OCI-LY3 (cell line): Measurements from ENCODE around the gene PROB1.

Experiments
- H2AFZ ChIP-seq: fragments of 200-600, 300-600 bp; shearing (Covaris generic); 2 replicates; pipeline ENCODE4 v1.6.0; 2014; ENCODE audit warnings: antibody characterized with exemption, low read depth, low read length
- H3K27ac ChIP-seq: fragments of 200-600, 300-600 bp; sonication (generic); 2 replicates; pipeline ENCODE4 v1.5.1; 2014; ENCODE audit warnings: mild to moderate bottlenecking, low read length, moderate library complexity, mixed read lengths
- H3K27me3 ChIP-seq: fragments of 200-600, 300-600 bp; sonication (generic); 2 replicates; pipeline ENCODE4 v1.6.1; 2014; ENCODE audit warnings: low read depth, low read length, mixed read lengths
- H3K36me3 ChIP-seq: fragments of 200-600, 300-600 bp; sonication (generic); replicated peaks from 2 replicates; pipeline ENCODE3; 2014; ENCODE audit warnings: low read depth, low read length, mixed read lengths
- H3K4me1 ChIP-seq: fragments of 300-600, 200-600 bp; sonication (generic); 2 replicates; pipeline ENCODE4 v1.6.1; 2014; ENCODE audit warnings: low read length, mixed read lengths
- H3K4me2 ChIP-seq: fragments of 200-600, 300-600 bp; sonication (generic); 2 replicates; pipeline ENCODE4 v1.6.1; 2014; ENCODE audit warnings: low read length, mixed read lengths
- H3K4me3 ChIP-seq: fragments of 300-600, 200-600 bp; sonication (generic); 2 replicates; pipeline ENCODE4 v1.5.1; 2014; ENCODE audit warnings: antibody characterized with exemption, mild to moderate bottlenecking, low read length, moderate library complexity
- H3K79me2 ChIP-seq: fragments of 300-600, 200-600 bp; shearing (Covaris generic); 2 replicates; pipeline ENCODE4 v1.6.1; 2014; ENCODE audit warnings: mild to moderate bottlenecking, low read length, mixed read lengths
- H3K9ac ChIP-seq: fragments of 300-600, 200-600 bp; shearing (Covaris generic); 2 replicates; pipeline ENCODE4 v1.6.0; 2014; ENCODE audit warnings: mild to moderate bottlenecking, low read length, moderate library complexity
- H3K9me3 ChIP-seq: fragments of 200-600, 300-600 bp; shearing (Covaris generic); 2 replicates; pipeline ENCODE4 v1.6.1; 2014; ENCODE audit warnings: low read length, mixed read lengths; ENCODE audit not compliant: insufficient read depth
- H4K20me1 ChIP-seq: fragments of 200-600, 300-600 bp; sonication (generic); 2 replicates; pipeline ENCODE4 v1.6.1; 2016; ENCODE audit warnings: low read length, mixed read lengths; ENCODE audit not compliant: insufficient read depth
- EZH2phosphoT487 ChIP-seq: fragments of 200-600 bp; shearing (Covaris generic); IDR thresholded peaks from 2 replicates; pipeline ENCODE4 v1.6.1; 2018; ENCODE audit warnings: antibody characterized with exemption, mixed run types, low read depth
- TF ChIP-seq, protein P1 (sequence below): fragments of 200-600, 300-600 bp; sonication (generic); IDR thresholded peaks from 2 replicates; pipeline ENCODE4 v1.5.1; 2014; ENCODE audit warnings: antibody characterized with exemption, low read length, low read depth

PROB1 gene

DNA sequence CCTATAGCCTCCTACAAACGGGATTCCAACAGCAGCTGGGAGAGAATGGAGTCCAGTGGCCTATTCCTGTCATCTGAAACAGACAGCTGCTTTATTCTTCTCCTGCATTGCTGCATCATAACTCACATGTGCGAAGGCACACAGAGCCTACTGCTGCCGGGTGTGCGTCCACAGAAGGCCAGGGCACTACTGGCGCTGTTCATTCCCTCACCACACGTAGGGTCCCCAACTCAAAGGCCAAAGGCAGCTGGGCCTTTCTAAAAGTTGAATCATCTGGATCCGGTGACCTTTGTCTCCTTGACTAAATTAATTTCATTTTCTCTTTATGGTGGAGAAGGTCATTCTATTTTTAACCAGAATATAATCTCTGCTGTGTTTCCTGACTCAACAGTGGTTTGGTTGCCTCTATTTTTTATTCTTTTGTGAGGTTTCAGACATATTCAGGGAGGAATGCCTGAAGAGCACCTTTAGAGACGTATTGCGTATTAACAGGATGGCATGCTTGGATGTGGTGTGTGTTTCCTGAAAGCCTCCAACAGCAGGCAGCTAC, 19.8 kb upstream of the PROB1 start:
- H3K4me2 ChIP-seq, result no peak overlapping the region
- no peaks in the 10 kb centered on the region for H3K9me3 ChIP-seq
- no peaks in the 10 kb centered on the region for H3K36me3 ChIP-seq
- no peaks in the 10 kb centered on the region for H3K27me3 ChIP-seq
- no peak overlapping the region for H3K9ac ChIP-seq
- H4K20me1 ChIP-seq, result no peaks in the 10 kb centered on the region
- no peaks in the 10 kb centered on the region for H3K79me2 ChIP-seq
- H2AFZ ChIP-seq, result no peak overlapping the region
- H3K4me3 ChIP-seq, result no peak overlapping the region
- H3K27ac ChIP-seq, result no peak overlapping the region
- H3K4me1 ChIP-seq, result peaks cover 7% of the 10 kb centered on the region
- TF ChIP-seq, protein P1, sequence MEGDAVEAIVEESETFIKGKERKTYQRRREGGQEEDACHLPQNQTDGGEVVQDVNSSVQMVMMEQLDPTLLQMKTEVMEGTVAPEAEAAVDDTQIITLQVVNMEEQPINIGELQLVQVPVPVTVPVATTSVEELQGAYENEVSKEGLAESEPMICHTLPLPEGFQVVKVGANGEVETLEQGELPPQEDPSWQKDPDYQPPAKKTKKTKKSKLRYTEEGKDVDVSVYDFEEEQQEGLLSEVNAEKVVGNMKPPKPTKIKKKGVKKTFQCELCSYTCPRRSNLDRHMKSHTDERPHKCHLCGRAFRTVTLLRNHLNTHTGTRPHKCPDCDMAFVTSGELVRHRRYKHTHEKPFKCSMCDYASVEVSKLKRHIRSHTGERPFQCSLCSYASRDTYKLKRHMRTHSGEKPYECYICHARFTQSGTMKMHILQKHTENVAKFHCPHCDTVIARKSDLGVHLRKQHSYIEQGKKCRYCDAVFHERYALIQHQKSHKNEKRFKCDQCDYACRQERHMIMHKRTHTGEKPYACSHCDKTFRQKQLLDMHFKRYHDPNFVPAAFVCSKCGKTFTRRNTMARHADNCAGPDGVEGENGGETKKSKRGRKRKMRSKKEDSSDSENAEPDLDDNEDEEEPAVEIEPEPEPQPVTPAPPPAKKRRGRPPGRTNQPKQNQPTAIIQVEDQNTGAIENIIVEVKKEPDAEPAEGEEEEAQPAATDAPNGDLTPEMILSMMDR, result no peak
- no peak for TF ChIP-seq EZH2phosphoT487

DNA sequence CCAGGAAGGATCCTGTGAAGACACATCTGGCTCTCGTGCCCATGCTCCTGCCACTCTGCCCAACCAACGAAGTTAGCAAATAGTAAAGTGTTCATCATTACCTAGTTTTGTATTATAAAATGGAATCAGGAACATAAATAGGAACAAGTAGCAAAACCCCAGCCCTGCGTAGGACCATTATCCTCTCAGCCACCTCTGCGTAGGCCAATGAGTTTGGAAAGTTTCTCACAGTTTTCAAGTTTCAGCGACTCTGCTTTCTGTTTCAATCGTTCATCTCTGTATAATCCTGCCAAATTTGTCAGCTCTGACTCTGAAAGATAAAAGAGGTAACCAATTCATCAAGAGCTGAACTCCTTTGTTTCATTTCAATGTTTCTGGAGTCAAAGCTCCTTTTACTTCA, 19.1 kb upstream of the PROB1 start:
- H3K27me3 ChIP-seq, result no peaks in the 10 kb centered on the region
- no peak overlapping the region for H3K4me3 ChIP-seq
- H4K20me1 ChIP-seq, result no peaks in the 10 kb centered on the region
- no peaks in the 10 kb centered on the region for H3K36me3 ChIP-seq
- no peak overlapping the region for H3K27ac ChIP-seq
- H3K79me2 ChIP-seq, result no peaks in the 10 kb centered on the region
- H3K9ac ChIP-seq, result no peak overlapping the region
- TF ChIP-seq, protein P1, result no peak
- TF ChIP-seq EZH2phosphoT487, result no peak
- no peaks in the 10 kb centered on the region for H3K9me3 ChIP-seq
- peaks cover 14% of the 10 kb centered on the region for H3K4me1 ChIP-seq
- no peak overlapping the region for H3K4me2 ChIP-seq
- H2AFZ ChIP-seq, result no peak overlapping the region

DNA sequence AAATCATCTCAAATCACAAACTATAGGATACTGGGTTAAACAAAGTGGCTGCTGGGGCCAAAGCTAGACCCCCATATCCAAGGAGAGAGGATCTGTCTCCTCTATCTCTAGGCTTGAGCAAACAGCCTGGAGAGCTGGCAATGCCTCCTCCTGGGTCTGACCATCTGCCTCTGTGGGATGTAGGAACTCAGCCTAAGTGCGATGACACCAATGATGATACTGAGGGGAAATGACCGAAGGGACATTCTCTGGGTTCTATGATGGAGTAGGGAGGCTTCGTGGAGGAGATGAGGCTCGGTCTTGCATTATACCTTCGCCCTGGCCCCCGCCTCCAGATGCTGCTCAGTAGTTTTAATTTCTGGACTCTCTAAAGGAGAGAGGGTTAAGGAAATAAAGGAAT, 18.2 kb upstream of the PROB1 start:
- H3K9me3 ChIP-seq, result no peaks in the 10 kb centered on the region
- H3K36me3 ChIP-seq, result no peaks in the 10 kb centered on the region
- TF ChIP-seq EZH2phosphoT487, result no peak
- TF ChIP-seq, protein P1, result no peak
- H3K4me3 ChIP-seq, result no peak overlapping the region
- no peaks in the 10 kb centered on the region for H3K79me2 ChIP-seq
- H3K27ac ChIP-seq, result no peak overlapping the region
- no peak overlapping the region for H2AFZ ChIP-seq
- H4K20me1 ChIP-seq, result no peaks in the 10 kb centered on the region
- H3K4me1 ChIP-seq, result peaks cover 21% of the 10 kb centered on the region
- no peak overlapping the region for H3K4me2 ChIP-seq
- no peak overlapping the region for H3K9ac ChIP-seq
- H3K27me3 ChIP-seq, result no peaks in the 10 kb centered on the region

DNA sequence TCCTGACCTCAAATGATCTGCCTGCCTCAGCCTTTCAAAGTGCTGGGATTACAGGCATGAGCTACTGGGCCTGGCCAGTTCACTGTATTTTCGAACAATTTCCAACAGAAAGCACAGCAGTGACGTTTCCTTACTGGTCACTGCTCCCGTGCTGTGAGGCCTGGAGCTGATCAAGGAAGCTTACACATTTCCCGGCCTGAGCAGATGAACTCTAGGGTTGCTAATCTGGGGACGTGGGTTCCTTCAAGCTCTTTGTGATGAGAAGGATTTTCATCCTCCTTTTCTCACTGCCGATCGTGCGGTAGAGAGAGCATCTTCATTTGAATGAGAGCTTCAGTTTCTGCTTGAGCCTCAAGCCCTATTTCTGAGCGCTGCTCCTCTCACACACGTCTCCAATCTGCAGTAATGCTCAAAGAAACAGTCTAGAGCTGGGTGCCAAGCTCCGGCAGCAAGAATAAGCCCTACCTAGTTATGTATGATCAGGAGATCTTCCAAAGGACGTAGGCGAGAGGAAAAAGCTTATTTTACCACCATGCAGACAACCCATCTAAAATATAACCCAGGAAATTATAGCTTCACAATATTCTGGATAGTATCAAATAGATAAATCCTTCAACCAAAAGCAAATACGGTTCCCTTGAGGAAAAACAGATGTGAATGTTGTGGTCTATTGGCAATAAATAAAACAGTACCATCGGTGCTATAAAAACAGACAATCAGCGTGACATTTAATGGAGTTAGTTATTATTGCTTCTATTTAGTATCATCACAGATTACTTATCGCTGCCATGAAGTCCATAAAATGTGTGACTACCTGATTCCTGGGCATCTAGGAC, 16.3 kb upstream of the PROB1 start:
- Histone ChIP-seq H3K27me3 (no peaks in the 10 kb centered on the region), H2AFZ (no peak overlapping the region), H3K79me2 (no peaks in the 10 kb centered on the region), H3K36me3 (no peaks in the 10 kb centered on the region), H3K27ac (no peak overlapping the region), H3K4me1 (peaks cover 41% of the 10 kb centered on the region), H4K20me1 (no peaks in the 10 kb centered on the region), H3K4me2 (no peak overlapping the region), H3K9ac (no peak overlapping the region), H3K4me3 (no peak overlapping the region), H3K9me3 (no peaks in the 10 kb centered on the region)
- TF ChIP-seq EZH2phosphoT487, result no peak
- TF ChIP-seq, protein P1, result no peak
